Liver (tissue), 9 donors: Measurements from ENCODE around the gene DIP2C. TPM values are rescaled to one million over a fixed set of nuclear protein-coding genes. Genes with fewer than 3 reads are reported as not detected.

Experiments used
- DNase-seq: peaks from one replicate; pipeline ENCODE4 v3.0.0-alpha.2; 2017; ENCODE audit warnings: low spot score
- H3K27ac ChIP-seq, 2 donors: one replicate each; pipeline ENCODE4 v1.7.0; 2013; ENCODE audit warnings: inconsistent platforms in 2 of 2, low read length in 2 of 2, control low read depth in 1 of 2, low read depth in 1 of 2, mild to moderate bottlenecking in 1 of 2
- H3K27me3 ChIP-seq, 4 donors: one replicate each; pipeline versions ENCODE4 v1.6.1 to v1.7.0; 2013; ENCODE audit warnings: low read length in 3 of 4, inconsistent platforms in 1 of 4, mild to moderate bottlenecking in 1 of 4, moderate library complexity in 1 of 4; ENCODE audit not compliant: control insufficient read depth in 4 of 4, insufficient read depth in 4 of 4
- H3K36me3 ChIP-seq, 4 donors: one replicate each; pipeline versions ENCODE4 v1.6.1 to v1.7.0; 2013; ENCODE audit warnings: low read length in 3 of 4, mild to moderate bottlenecking in 3 of 4, low read depth in 1 of 4, moderate library complexity in 1 of 4; ENCODE audit not compliant: control insufficient read depth in 4 of 4, insufficient read depth in 3 of 4
- H3K4me1 ChIP-seq, 4 donors: one replicate each; pipeline versions ENCODE4 v1.6.1 to v1.7.0; 2013; ENCODE audit warnings: low read length in 3 of 4, mild to moderate bottlenecking in 3 of 4, moderate library complexity in 1 of 4; ENCODE audit not compliant: control insufficient read depth in 4 of 4, insufficient read depth in 4 of 4
- H3K4me3 ChIP-seq, 3 donors: one replicate each; pipeline versions ENCODE4 v1.6.1 to v1.7.0; 2013; ENCODE audit warnings: low read length in 3 of 3, control low read depth in 1 of 3, low read depth in 1 of 3, mild to moderate bottlenecking in 1 of 3
- H3K9ac ChIP-seq, 2 donors: one replicate each; pipeline ENCODE4 v1.7.0; 2013; ENCODE audit warnings: low read length in 2 of 2, mild to moderate bottlenecking in 2 of 2, moderate library complexity in 2 of 2, control low read depth in 1 of 2, low read depth in 1 of 2
- H3K9me3 ChIP-seq, 4 donors: one replicate each; pipeline versions ENCODE4 v1.6.1 to v1.7.0; 2013; ENCODE audit warnings: low read length in 3 of 4; ENCODE audit not compliant: control insufficient read depth in 4 of 4
- CTCF ChIP-seq: fragments of 150-350 bp; IDR thresholded peaks from 2 replicates; pipeline ENCODE4 v1.5.1; 2017; ENCODE audit warnings: improper control_type of control experiment, low read depth, low read length; ENCODE audit not compliant: missing input control
- EGR1 ChIP-seq, 2 donors: IDR thresholded peaks; 2 replicates each; pipeline ENCODE4 v1.6.1; 2016 to 2018; ENCODE audit warnings: antibody characterized with exemption in 2 of 2, low read depth in 2 of 2
- FOXA2 ChIP-seq: IDR thresholded peaks from 2 replicates; pipeline ENCODE4 v1.6.1; 2016; ENCODE audit warnings: antibody characterized with exemption
- HNF4G ChIP-seq: IDR thresholded peaks from 2 replicates; pipeline ENCODE4 v1.6.1; 2016; ENCODE audit warnings: antibody characterized with exemption
- JUND ChIP-seq, 2 donors: IDR thresholded peaks; 2 replicates each; pipeline ENCODE4 v1.6.1; 2016; ENCODE audit warnings: antibody characterized with exemption in 2 of 2
- NR2F2 ChIP-seq: IDR thresholded peaks from 2 replicates; pipeline ENCODE4 v1.6.1; 2016; ENCODE audit warnings: antibody characterized with exemption
- RAD21 ChIP-seq, 2 donors: IDR thresholded peaks; 2 replicates each; pipeline ENCODE4 v1.6.1; 2016; ENCODE audit warnings: antibody characterized with exemption in 2 of 2, mild to moderate bottlenecking in 2 of 2
- RXRA ChIP-seq, 2 donors: IDR thresholded peaks; 2 replicates each; pipeline ENCODE4 v1.6.1; 2017 to 2018; ENCODE audit warnings: antibody characterized with exemption in 2 of 2, mild to moderate bottlenecking in 1 of 2
- SP1 ChIP-seq: IDR thresholded peaks from 2 replicates; pipeline ENCODE4 v1.6.1; 2018; ENCODE audit warnings: antibody characterized with exemption, mild to moderate bottlenecking
- TAF1 ChIP-seq: conservative IDR thresholded peaks from 2 replicates; pipeline ENCODE4 v1.6.1; 2016; ENCODE audit warnings: antibody characterized with exemption, mild to moderate bottlenecking
- YY1 ChIP-seq: IDR thresholded peaks from 2 replicates; pipeline ENCODE4 v1.6.1; 2016; ENCODE audit warnings: antibody characterized with exemption, mild to moderate bottlenecking
- WGBS: extraction: QIAGEN DNeasy Blood & Tissue Kit; methylation state at CpG from one replicate; pipeline ENCODE4 v1.1.7; 2013; 5-methylcytosine and 5-hydroxymethylcytosine counted together
- polyA plus RNA-seq, 2 donors: library from polyadenylated mRNA; stranded (reverse) in 1 of 2; unstranded in 1 of 2; fragments of 200-250 nt in 1 of 2; fragments of >200 nt in 1 of 2; fragmentation: Nextera tagmentation in 1 of 2; extraction: Ambion mirVana in 1 of 2; gene quantifications; one replicate each; pipeline versions ENCODE4 v1.2.1 to v1.2.3, GENCODE V29; 2013 to 2015
- total RNA-seq, 2 donors: library from RNA; depleted of rRNA; stranded (reverse); fragments of >200 nt; gene quantifications; one replicate each; pipeline ENCODE4 v1.2.3, GENCODE V29; 2014
- TF ChIP-seq, protein P1 (sequence below): IDR thresholded peaks from 2 replicates; pipeline ENCODE4 v1.6.1; 2016; ENCODE audit warnings: antibody characterized with exemption
- TF ChIP-seq, protein P2 (sequence below): IDR thresholded peaks from 2 replicates; pipeline ENCODE4 v1.6.1; 2016; ENCODE audit warnings: antibody characterized with exemption
- TF ChIP-seq, protein P3 (sequence below): IDR thresholded peaks from 2 replicates; pipeline ENCODE4 v1.6.1; 2016; ENCODE audit warnings: antibody characterized with exemption, mild to moderate bottlenecking
- TF ChIP-seq, protein P4 (sequence below): IDR thresholded peaks from 2 replicates; pipeline ENCODE4 v1.6.1; 2016; ENCODE audit warnings: antibody characterized with exemption
- donor health status: healthy.
- donor health status: healthy.
- donor health status: healthy.
- donor health status: healthy.
- donor health status: healthy.

The DIP2C gene
- total and polyA plus RNA-seq, 4 donors: 4.2 to 12.2 (median 5.7) TPM

- no peaks in the 10 kb centered on the region for H3K9me3 ChIP-seq
- WGBS: 80% methylated on average over 3 of the region's 3 CpGs
- no peak overlapping the region for H3K27ac ChIP-seq
- TF ChIP-seq JUND (IDR thresholded peaks at IDR 0.05) (no peak), TAF1 (no peak), EGR1 (IDR thresholded peaks at IDR 0.05; ENCODE audit: low read depth in 2 of 2) (no peak), RAD21 (IDR thresholded peaks at IDR 0.05) (no peak), FOXA2 (no peak)
- TF ChIP-seq, protein P1, sequence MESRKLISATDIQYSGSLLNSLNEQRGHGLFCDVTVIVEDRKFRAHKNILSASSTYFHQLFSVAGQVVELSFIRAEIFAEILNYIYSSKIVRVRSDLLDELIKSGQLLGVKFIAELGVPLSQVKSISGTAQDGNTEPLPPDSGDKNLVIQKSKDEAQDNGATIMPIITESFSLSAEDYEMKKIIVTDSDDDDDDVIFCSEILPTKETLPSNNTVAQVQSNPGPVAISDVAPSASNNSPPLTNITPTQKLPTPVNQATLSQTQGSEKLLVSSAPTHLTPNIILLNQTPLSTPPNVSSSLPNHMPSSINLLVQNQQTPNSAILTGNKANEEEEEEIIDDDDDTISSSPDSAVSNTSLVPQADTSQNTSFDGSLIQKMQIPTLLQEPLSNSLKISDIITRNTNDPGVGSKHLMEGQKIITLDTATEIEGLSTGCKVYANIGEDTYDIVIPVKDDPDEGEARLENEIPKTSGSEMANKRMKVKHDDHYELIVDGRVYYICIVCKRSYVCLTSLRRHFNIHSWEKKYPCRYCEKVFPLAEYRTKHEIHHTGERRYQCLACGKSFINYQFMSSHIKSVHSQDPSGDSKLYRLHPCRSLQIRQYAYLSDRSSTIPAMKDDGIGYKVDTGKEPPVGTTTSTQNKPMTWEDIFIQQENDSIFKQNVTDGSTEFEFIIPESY: no peak
- H3K4me1 ChIP-seq: no peaks in the 10 kb centered on the region
- no peak for DNase-seq
- peaks cover 0 to 13% (median 10%) of the 10 kb centered on the region in 4 donors for H3K36me3 ChIP-seq
- H3K9ac ChIP-seq: no peak overlapping the region
- H3K27me3 ChIP-seq: no peaks in the 10 kb centered on the region
- H3K4me3 ChIP-seq: no peak overlapping the region
Observed at GRCh38 chr10:235915-236314, 453.6 kb downstream of the DIP2C start.

- no peaks in the 10 kb centered on the region for H3K27me3 ChIP-seq
- 95% methylated on average over 9 of the region's 9 CpGs for WGBS
- H3K4me3 ChIP-seq: no peak overlapping the region
- H3K27ac ChIP-seq: no peak overlapping the region
- TF ChIP-seq, protein P1: no peak
- TF ChIP-seq JUND (IDR thresholded peaks at IDR 0.05) (no peak), NR2F2 (no peak), CTCF (no peak), HNF4G (no peak), RAD21 (IDR thresholded peaks at IDR 0.05) (no peak), EGR1 (IDR thresholded peaks at IDR 0.05; ENCODE audit: low read depth in 2 of 2) (no peak), YY1 (no peak), SP1 (no peak), RXRA (IDR thresholded peaks at IDR 0.05) (no peak)
- TF ChIP-seq, protein P2, sequence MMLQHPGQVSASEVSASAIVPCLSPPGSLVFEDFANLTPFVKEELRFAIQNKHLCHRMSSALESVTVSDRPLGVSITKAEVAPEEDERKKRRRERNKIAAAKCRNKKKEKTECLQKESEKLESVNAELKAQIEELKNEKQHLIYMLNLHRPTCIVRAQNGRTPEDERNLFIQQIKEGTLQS: no peak
- TF ChIP-seq, protein P3, sequence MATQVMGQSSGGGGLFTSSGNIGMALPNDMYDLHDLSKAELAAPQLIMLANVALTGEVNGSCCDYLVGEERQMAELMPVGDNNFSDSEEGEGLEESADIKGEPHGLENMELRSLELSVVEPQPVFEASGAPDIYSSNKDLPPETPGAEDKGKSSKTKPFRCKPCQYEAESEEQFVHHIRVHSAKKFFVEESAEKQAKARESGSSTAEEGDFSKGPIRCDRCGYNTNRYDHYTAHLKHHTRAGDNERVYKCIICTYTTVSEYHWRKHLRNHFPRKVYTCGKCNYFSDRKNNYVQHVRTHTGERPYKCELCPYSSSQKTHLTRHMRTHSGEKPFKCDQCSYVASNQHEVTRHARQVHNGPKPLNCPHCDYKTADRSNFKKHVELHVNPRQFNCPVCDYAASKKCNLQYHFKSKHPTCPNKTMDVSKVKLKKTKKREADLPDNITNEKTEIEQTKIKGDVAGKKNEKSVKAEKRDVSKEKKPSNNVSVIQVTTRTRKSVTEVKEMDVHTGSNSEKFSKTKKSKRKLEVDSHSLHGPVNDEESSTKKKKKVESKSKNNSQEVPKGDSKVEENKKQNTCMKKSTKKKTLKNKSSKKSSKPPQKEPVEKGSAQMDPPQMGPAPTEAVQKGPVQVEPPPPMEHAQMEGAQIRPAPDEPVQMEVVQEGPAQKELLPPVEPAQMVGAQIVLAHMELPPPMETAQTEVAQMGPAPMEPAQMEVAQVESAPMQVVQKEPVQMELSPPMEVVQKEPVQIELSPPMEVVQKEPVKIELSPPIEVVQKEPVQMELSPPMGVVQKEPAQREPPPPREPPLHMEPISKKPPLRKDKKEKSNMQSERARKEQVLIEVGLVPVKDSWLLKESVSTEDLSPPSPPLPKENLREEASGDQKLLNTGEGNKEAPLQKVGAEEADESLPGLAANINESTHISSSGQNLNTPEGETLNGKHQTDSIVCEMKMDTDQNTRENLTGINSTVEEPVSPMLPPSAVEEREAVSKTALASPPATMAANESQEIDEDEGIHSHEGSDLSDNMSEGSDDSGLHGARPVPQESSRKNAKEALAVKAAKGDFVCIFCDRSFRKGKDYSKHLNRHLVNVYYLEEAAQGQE: no peak
- TF ChIP-seq, protein P4, sequence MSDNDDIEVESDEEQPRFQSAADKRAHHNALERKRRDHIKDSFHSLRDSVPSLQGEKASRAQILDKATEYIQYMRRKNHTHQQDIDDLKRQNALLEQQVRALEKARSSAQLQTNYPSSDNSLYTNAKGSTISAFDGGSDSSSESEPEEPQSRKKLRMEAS: no peak
- no peaks in the 10 kb centered on the region for H3K9me3 ChIP-seq
- no peak for DNase-seq
- H3K9ac ChIP-seq: no peak overlapping the region
- peaks cover 0 to 12% (median 5%) of the 10 kb centered on the region in 4 donors for H3K36me3 ChIP-seq
- peaks cover 0 to 1% (median 0%) of the 10 kb centered on the region in 4 donors for H3K4me1 ChIP-seq
Observed at GRCh38 chr10:234708-235406, 454.6 kb downstream of the DIP2C start.
